D341Med (cell line): ENCODE results near the gene SNX1.
"Not testable (repeated sequence)": the region's sequence is repeated elsewhere in the genome, so short reads cannot be mapped to it uniquely, and the experiment has no call there.

Experiments used
- DNase-seq: peaks from one replicate; pipeline ENCODE4 v3.0.0; 2012; ENCODE audit warnings: low spot score

Gene SNX1

DNA sequence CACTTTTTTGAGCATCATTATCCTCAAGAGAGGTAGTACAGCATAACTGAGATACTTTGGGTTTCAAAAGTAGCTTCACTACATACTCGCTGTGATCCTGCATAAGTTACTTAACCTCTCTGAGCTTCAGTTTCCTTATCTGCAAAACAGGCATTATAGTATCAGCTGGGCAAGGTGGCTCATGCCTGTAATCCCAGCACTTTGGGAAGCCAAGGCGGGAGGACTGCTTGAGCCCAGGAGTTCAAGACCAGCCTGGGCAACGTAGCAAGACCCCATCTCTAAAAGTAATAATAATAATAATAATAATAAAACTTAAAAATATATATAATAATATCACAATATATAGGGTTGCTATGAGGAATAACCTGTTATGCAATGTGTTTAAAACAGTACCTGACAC, 13.0 kb upstream of the SNX1 start:
- no peak for DNase-seq

DNA sequence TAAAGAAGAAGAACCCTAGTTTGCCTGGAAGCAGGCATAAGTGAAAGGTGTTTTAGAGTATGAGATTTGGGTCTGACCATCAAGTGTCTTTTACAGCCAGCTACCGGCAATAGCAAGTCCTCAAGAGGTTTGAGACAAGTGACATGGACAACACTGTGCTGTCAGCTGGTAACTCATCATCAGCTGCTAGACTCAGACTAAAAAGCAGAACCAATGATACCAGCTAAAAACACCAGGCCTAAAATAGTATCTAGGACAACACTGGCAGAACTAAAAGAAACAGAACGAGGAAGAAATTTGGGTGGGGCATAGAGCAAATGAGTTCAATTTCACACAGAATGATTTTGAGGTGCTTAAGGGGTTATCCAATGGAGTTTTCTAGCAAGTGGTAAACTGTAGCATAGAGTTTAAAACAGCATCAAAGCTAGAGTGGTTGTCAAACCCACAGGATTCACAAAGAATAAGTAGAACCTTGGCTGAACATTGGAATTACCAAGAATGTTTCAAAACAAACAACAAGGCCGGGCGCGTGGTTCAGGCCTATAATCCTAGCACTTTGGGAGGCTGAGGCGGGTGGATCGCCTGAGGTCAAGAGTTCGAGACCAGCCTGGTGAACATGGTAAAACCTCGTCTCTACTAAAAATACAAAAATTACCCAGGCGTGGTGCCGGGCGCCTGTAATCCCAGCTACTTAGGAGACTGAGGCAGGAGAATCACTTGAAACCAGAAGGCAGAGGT, 6.1 kb upstream of the SNX1 start:
- no peak for DNase-seq

- DNase-seq: no peak
These were observed 5.3 kb upstream of the SNX1 start for GRCh38 chr15:64090527-64090926.

DNA sequence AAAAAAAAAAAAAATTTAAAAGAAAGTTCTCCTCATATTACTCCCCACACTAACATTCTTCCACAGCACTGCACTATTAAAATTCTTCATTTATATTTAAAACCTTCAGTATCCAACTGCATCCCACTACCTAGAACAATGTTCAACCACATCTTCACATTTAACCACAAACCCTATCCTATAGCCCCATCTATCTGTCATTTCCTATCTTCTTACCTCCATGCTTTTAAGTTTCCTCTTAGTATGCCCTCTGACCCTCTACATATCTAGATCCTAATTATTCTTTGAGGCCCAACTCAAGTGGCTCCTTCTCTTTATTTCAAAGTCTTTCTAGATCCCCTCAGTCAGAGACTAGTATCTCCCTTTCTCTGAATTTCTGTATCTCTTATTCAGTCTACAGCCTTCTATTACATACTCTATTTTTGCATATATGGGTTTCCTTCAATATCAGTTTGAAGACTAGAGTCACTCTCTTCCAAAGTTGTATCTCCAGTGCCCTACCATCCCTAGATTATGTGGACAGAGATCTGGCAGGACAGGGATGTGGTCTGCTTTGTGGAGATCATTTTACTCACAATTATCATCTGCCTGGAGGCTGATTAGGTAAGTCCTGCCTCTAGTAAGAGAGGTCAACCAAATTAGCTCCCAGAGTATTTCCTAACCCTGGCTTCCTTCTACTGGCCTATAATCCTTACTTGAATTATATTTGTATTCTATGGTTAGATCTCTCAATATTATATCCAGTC, 3.5 kb upstream of the SNX1 start:
- DNase-seq: no peak

DNA sequence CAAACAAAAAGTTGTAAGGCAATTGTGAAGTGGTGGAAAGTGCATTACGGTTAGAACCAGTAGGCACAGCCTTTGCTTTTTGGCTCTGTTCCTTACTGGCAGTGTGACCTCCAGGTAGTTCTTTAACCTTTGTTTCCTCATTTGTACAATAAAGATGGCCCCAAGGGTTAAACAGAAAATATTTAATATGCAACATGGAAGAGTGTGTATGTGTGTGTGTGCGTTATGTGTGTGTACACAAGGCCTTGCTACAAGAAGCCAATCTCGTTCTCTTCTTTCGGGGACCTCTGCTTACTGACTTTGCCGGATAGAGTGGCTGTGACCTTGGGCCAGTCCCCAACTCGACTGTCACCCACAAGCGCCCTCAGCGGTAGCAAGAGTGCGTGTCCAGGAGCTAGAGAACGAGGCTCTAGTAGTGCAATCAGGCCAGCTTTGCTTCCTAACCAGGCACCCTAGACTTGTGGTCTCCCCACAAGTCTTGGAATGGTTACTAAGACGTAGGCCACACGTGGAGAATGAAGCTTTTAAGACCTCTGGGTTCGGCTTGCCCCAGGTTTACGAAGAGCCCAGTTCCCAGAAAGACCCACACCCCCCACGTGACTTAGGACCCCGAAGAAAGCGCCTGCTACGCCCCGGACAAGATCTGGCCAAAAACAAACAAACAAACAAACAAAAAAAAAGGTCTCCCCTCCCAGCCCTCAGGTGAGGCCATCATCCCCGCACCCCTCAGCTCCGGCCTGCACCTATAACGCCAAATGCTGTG, 2.7 kb upstream of the SNX1 start:
- peak; percentile 60 for DNase-seq

- DNase-seq: peak; percentile 88
These were observed 2.0 kb upstream of the SNX1 start, which contains the start of gene CIAO2A for GRCh38 chr15:64093627-64094417. Gene CIAO2A (minus strand): TSS chr15:64093838. CDS start chr15:64093768, 70 bp downstream.

- DNase-seq: no peak
These were observed 369 bp upstream of the SNX1 start for GRCh38 chr15:64095431-64095794.

DNA sequence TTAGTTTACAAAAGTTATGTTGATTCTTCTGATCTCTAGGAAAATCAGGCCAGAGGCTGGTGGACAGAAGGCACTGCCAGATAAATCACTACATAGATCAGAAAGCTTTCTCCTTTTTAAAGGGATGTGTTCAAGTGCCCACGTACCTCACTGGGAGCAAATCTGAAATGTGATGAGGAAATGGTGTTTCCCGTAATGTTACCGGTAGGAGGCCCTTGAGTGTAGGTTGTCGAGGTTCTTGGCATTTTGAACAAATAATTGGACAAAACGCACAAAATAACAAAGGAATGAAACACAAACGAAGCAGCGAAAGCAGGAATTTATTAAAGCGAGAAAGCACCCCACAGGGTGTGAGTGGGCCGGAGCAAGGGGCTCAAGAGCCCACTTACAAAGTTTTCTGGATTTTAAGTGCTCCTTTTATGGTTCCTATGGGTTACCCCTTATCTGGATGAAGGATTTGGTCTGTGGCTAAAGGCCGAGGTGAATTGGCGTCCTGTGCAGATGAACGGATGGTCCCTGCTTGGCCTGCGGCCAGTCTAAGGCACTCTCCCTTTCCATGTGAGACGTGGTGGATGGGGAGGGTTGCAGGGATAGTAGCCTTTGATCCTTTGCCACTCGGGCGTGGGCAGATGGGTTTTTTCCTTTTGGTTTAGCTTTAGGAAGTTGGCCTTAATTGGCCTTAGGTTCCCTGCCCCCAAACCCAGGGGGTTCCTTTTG, 1.0 kb downstream of the SNX1 start:
- DNase-seq: no peak

- DNase-seq: no peak
These were observed 3.6 kb downstream of the SNX1 start for GRCh38 chr15:64099379-64099778.

- no peak for DNase-seq
These were observed 5.2 kb downstream of the SNX1 start for GRCh38 chr15:64100958-64101357.

- DNase-seq: no peak
These were observed 6.7 kb downstream of the SNX1 start for GRCh38 chr15:64102497-64102896.

- DNase-seq: no peak
These were observed 9.4 kb downstream of the SNX1 start for GRCh38 chr15:64105113-64105704.

GRCh38 chr15:64107337-64107736, 11.6 kb downstream of the SNX1 start:
- DNase-seq: no peak

DNA sequence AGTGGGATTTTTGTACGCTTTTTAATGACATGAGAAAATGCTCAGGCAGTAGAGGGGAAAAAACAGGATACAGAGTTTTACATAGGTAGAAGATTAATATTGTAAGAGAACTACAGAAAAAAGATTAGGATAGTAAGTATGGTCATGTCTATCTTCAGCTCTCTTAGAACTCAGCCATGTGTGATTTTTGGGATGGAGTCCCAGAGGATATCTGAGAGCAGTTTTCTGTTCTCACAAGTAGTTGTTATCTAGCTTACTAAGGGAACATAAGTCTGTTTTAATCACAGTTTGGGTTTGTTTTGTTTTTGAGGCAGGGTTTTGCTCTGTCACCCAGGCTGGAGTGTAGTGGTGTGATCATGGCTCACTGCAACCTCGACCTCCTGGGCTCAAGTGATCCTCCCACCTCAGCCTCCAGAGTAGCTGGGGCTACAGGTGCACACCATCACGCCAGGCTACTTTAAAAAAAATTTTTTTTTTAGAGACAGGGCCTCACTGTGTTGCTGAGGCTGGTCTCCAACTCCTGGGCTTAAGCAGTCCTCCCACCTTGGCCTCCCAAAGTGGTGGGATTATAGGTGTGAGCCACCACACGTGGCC, 14.4 kb downstream of the SNX1 start:
- DNase-seq: not testable (repeated sequence)

GRCh38 chr15:64110950-64111678, 15.3 kb downstream of the SNX1 start:
- no peak for DNase-seq

DNA sequence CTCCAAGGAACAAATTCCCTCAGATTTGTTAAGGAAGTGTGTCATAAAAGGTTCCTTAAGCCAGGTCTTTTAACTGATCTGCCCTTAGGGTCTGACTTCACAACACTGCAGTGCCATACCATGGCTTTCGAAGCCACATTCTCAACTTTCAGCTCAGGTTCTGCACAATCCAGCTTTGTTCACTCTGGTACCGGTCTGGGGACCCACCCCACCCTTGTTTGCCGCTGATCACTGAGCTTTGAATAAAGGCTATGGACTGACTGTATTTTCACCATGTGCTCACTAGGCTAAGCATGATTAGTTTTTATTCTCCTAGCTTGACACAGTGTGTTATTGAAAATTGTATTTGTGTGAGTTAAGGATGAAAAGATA, 15.9 kb downstream of the SNX1 start:
- no peak for DNase-seq

- DNase-seq: no peak
These were observed 16.4 kb downstream of the SNX1 start for GRCh38 chr15:64112073-64112772.

DNA sequence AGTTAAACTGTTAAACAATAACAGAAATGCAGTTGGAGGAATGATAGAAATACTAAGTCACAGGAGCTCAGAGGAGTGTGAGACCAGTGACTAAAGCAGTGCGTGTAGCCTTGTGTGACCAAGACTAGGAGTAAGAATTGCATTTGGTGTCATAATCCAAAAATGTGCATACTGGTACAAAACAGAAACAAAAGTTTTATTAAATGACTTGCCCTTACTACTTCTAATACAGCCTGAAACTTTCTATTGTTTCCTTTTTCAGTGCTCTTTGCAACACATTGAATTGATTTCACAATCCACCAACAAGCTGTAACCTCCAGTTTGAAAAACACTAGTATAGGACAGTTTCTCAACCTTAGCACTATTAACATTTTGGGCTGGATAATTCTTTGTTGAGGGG, 17.1 kb downstream of the SNX1 start:
- DNase-seq: no peak

- no peak for DNase-seq
These were observed 22.1 kb downstream of the SNX1 start for GRCh38 chr15:64117759-64118487.
